SK-N-MC (cell line): Measurements from ENCODE around the gene MYO18A.

ENCODE experiments used
- EZH2 ChIP-seq: fragments of 200-600 bp; sonication (generic); IDR thresholded peaks from one replicate; pipeline ENCODE4 v1.6.1; 2017; ENCODE audit warnings: antibody characterized with exemption
- POLR2AphosphoS5 ChIP-seq: IDR thresholded peaks from 2 replicates; pipeline ENCODE4 v1.6.1; 2012; ENCODE audit warnings: mild to moderate bottlenecking, low read depth, low read length, borderline replicate concordance

DNA sequence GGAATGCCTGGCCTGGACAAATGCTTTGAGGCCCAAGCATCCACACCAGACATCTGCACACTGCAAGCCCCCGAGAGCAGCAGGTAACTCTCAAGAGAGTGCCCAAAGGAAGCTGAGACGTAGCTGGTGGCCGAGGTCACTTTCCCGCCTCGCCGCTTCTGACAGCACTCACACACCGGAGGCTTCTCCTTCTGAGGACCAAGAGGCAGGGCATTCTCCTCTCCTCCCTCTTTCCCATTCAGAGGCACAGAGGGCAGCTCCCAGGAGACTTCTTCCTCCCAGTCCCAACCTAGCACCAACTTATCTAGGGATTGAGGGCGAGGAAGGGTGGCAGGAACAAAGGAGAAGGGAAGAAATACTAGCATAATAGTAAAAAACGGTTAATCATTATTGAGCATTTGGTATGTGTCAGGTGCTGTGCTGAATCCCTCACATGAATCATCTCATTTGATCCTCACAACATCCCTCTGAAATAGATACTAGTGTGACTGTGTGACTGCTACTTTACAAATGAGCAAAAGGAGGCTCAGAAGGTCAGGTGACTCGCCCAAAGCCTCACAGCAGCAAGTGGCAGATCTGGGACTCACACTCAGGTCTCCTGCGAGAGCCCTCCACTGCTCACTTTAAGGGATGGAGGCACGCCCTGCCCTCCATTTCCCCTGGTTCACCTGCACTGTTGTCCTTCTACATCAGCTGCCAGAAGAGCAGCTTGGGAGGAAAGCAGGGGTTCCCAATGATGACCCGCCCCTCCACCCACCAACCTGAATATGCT, 41.8 kb downstream of the MYO18A start:
- TF ChIP-seq EZH2: no peak
- TF ChIP-seq POLR2AphosphoS5: no peak
